IMR-90 (cell line): Measurements from ENCODE around the gene PRIMA1. TPM values are rescaled to one million over a fixed set of nuclear protein-coding genes. Genes with fewer than 3 reads are reported as not detected.

ENCODE experiments used
- ATAC-seq: fragments of 200-7000 bp; cut with Tn5 transposase; 2 replicates; pipeline ENCODE4 v1.9.1; 2020; ENCODE audit warnings: low read depth, mild to moderate bottlenecking, moderate library complexity
- BruUV-seq: library from RNA; stranded (reverse); fragments of 400-500 nt; replicated peaks from 2 replicates; lab custom pipeline; 2021; lab: Mats Ljungman, UMichigan
- CTCF ChIA-PET: fragments of 300-600 bp; formaldehyde crosslinking; extraction: SDS; loops from one replicate; lab custom pipeline; 2021; ENCODE audit warnings: antibody characterized with exemption; lab: Yijun Ruan, JAX
- POLR2A ChIA-PET: fragments of 300-600 bp; sonication (Branson Sonifier 250); formaldehyde crosslinking; loops from one replicate; lab custom pipeline; 2022; ENCODE audit warnings: antibody characterized with exemption; ENCODE audit not compliant: unreplicated experiment; lab: Charles Lee
- DNase-seq: peaks from one replicate; pipeline ENCODE4 v3.0.0; 2013
- H2AFZ ChIP-seq: replicated peaks from 2 replicates; pipeline ENCODE3; 2013; ENCODE audit warnings: low read length, mild to moderate bottlenecking; ENCODE audit not compliant: poor library complexity
- H2AK5ac ChIP-seq: 2 replicates; pipeline ENCODE4 v1.6.1; 2013; ENCODE audit warnings: low read depth, low read length, inconsistent platforms
- H2AK9ac ChIP-seq: replicated peaks from 2 replicates; pipeline ENCODE3; 2013; ENCODE audit warnings: mild to moderate bottlenecking, low read depth, low read length, moderate library complexity; ENCODE audit not compliant: poor library complexity
- H2BK120ac ChIP-seq: 2 replicates; pipeline ENCODE4 v1.6.1; 2013; ENCODE audit warnings: low read depth, low read length, inconsistent platforms
- H2BK15ac ChIP-seq: 3 replicates; pipeline ENCODE4 v1.6.1; 2013; ENCODE audit warnings: low read depth, low read length, inconsistent platforms
- H2BK20ac ChIP-seq: 2 replicates; pipeline ENCODE4 v1.6.1; 2013; ENCODE audit warnings: low read depth, mild to moderate bottlenecking, inconsistent platforms, low read length, moderate library complexity
- H2BK5ac ChIP-seq: 2 replicates; pipeline ENCODE4 v1.6.1; 2013; ENCODE audit warnings: mild to moderate bottlenecking, low read depth, low read length, inconsistent platforms; ENCODE audit not compliant: poor library complexity, severe bottlenecking
- H3K14ac ChIP-seq: replicated peaks from 2 replicates; pipeline ENCODE4 v1.6.1; 2013; ENCODE audit warnings: low read depth, low read length, inconsistent platforms
- H3K18ac ChIP-seq: 2 replicates; pipeline ENCODE4 v1.6.1; 2013; ENCODE audit warnings: low read depth, low read length, control low read depth
- H3K23ac ChIP-seq: 2 replicates; pipeline ENCODE4 v1.6.1; 2013; ENCODE audit warnings: low read depth, low read length, inconsistent platforms
- H3K27ac ChIP-seq: 2 replicates; pipeline ENCODE4 v1.5.1; 2013; ENCODE audit warnings: mild to moderate bottlenecking, control low read depth, low read length; ENCODE audit not compliant: insufficient read depth
- H3K27me3 ChIP-seq: 2 replicates; pipeline ENCODE4 v1.6.1; 2013; ENCODE audit warnings: low read length; ENCODE audit not compliant: control insufficient read depth, insufficient read depth
- H3K36me3 ChIP-seq: 2 replicates; pipeline ENCODE4 v1.6.1; 2013; ENCODE audit warnings: low read length, mixed read lengths; ENCODE audit not compliant: control insufficient read depth, insufficient read depth
- H3K4ac ChIP-seq: 2 replicates; pipeline ENCODE4 v1.6.1; 2013; ENCODE audit warnings: low read depth, low read length, inconsistent platforms
- H3K4me1 ChIP-seq: 2 replicates; pipeline ENCODE4 v1.6.1; 2013; ENCODE audit warnings: low read length, mixed read lengths; ENCODE audit not compliant: control insufficient read depth, insufficient read depth
- H3K4me2 ChIP-seq: 2 replicates; pipeline ENCODE4 v1.6.1; 2013; ENCODE audit warnings: low read depth, mild to moderate bottlenecking, control low read depth, low read length, moderate library complexity
- H3K4me3 ChIP-seq: 2 replicates; pipeline ENCODE4 v1.5.1; 2013; ENCODE audit warnings: low read depth, mild to moderate bottlenecking, control low read depth, low read length, moderate library complexity; ENCODE audit not compliant: insufficient read depth
- H3K56ac ChIP-seq: 2 replicates; pipeline ENCODE4 v1.6.1; 2013; ENCODE audit warnings: low read length, inconsistent platforms; ENCODE audit not compliant: insufficient read depth; ENCODE audit errors: extremely low read depth
- H3K79me1 ChIP-seq, 2 experiments: 2 replicates each; pipeline ENCODE4 v1.6.1; 2013; ENCODE audit warnings: low read length in 2 of 2, inconsistent platforms in 1 of 2, low read depth in 1 of 2
- H3K9ac ChIP-seq: 2 replicates; pipeline ENCODE4 v1.6.1; 2013; ENCODE audit warnings: low read depth, low read length, control low read depth
- H3K9me1 ChIP-seq: 2 replicates; pipeline ENCODE4 v1.6.1; 2013; ENCODE audit warnings: low read length, inconsistent platforms; ENCODE audit not compliant: insufficient read depth
- H3K9me3 ChIP-seq: 2 replicates; pipeline ENCODE4 v1.6.1; 2013; ENCODE audit warnings: low read length; ENCODE audit not compliant: control insufficient read depth, insufficient read depth
- H4K20me1 ChIP-seq: 2 replicates; pipeline ENCODE4 v1.6.1; 2013; ENCODE audit warnings: low read length, inconsistent platforms; ENCODE audit not compliant: insufficient read depth
- H4K5ac ChIP-seq: 2 replicates; pipeline ENCODE4 v1.6.1; 2013; ENCODE audit warnings: mild to moderate bottlenecking, low read depth, low read length, control low read depth
- H4K8ac ChIP-seq, 2 experiments: 2 replicates each; pipeline ENCODE4 v1.6.1; 2013; ENCODE audit warnings: low read depth in 2 of 2, low read length in 2 of 2, control low read depth in 1 of 2, inconsistent platforms in 1 of 2
- H4K91ac ChIP-seq: 2 replicates; pipeline ENCODE4 v1.6.1; 2013; ENCODE audit warnings: low read depth, low read length, inconsistent platforms; ENCODE audit not compliant: insufficient read depth
- ELK1 ChIP-seq: fragments of 150-350 bp; IDR thresholded peaks from 2 replicates; pipeline ENCODE4 v1.6.1; 2016; ENCODE audit warnings: low read depth, mild to moderate bottlenecking, low read length, moderate library complexity, borderline replicate concordance
- FOS ChIP-seq: fragments of 150-350 bp; IDR thresholded peaks from 2 replicates; pipeline ENCODE4 v1.6.1; 2016; ENCODE audit warnings: low read depth, low read length
- RCOR1 ChIP-seq: IDR thresholded peaks from 2 replicates; pipeline ENCODE4 v1.6.1; 2012; ENCODE audit warnings: mild to moderate bottlenecking, low read length, improper control_type of control experiment; ENCODE audit not compliant: insufficient replicate concordance
- RFX5 ChIP-seq: IDR thresholded peaks from 2 replicates; pipeline ENCODE4 v1.8.0; 2012; ENCODE audit warnings: low read depth, mild to moderate bottlenecking, low read length, moderate library complexity
- USF2 ChIP-seq: fragments of 150-350 bp; IDR thresholded peaks from 2 replicates; pipeline ENCODE4 v1.6.1; 2017; ENCODE audit warnings: mild to moderate bottlenecking, antibody characterized with exemption, low read length, low read depth
- WGBS, 2 experiments: methylation state at CpG; one replicate each; pipeline versions ENCODE4 v1.1.5 to v1.1.7; 2013; ENCODE audit warnings: missing lambda C conversion rate in 2 of 2; ENCODE audit not compliant: insufficient read length in 1 of 2; ENCODE audit errors: extremely low coverage in 2 of 2; 5-methylcytosine and 5-hydroxymethylcytosine counted together
- dilution Hi-C: fragments of 300-500 bp; cut with HindIII; formaldehyde crosslinking; loops from one replicate; pipeline ENCODE4 v1.14.3; 2018; ENCODE audit warnings: low sequenced_read_pairs; ENCODE audit not compliant: unreplicated experiment
- in situ Hi-C: fragments of 300-500 bp; cut with MboI; formaldehyde crosslinking; loops from 3 replicates; pipeline ENCODE4 v1.14.3; 2019; ENCODE audit warnings: low sequenced_read_pairs, inconsistent platforms, mixed read lengths
- intact Hi-C: fragments of 100-400 bp; cut with micrococcal nuclease; formaldehyde crosslinking; loops from 2 replicates; pipeline ENCODE4 v1.10.0; 2022
- polyA plus RNA-seq, 3 experiments: library from polyadenylated mRNA; depleted of rRNA; stranded (reverse); fragments of >200 nt; gene quantifications; 2 replicates each; pipeline ENCODE4 v1.2.3, GENCODE V29; 2012; ENCODE audit warnings: low replicate concordance in 1 of 3
- total RNA-seq: library from RNA; depleted of rRNA; stranded (reverse); fragments of >200 nt; gene quantifications from 2 replicates; pipeline ENCODE4 v1.2.3, GENCODE V29; 2012

The PRIMA1 gene
- total and polyA plus RNA-seq, 2 of the 4 experiments (the other 2 are of a cell fraction): not detected

- H3K9me3 ChIP-seq: no peaks in the 10 kb centered on the region
- 28% methylated on average over 3 of the region's 5 CpGs; no CpG with 5 or more reads in 1 of the 2 experiments for WGBS, 2 experiments
- no peak for ATAC-seq
- H3K4me2 ChIP-seq: no peak overlapping the region
- H2AK5ac ChIP-seq: no peak overlapping the region
- no peak overlapping the region for H3K9ac ChIP-seq
- no peak overlapping the region for H3K4ac ChIP-seq
- no peak overlapping the region for H3K18ac ChIP-seq
- no peak overlapping the region for H3K4me3 ChIP-seq
- CTCF ChIA-PET: no interaction called here
- H3K27me3 ChIP-seq: no peaks in the 10 kb centered on the region
- intact Hi-C loops: no loop called here
- TF ChIP-seq FOS (no peak), RFX5 (no peak), USF2 (no peak), ELK1 (no peak), RCOR1 (no peak)
- no TSS peak for BruUV-seq
- no peak overlapping the region for H3K23ac ChIP-seq
- H3K36me3 ChIP-seq: no peaks in the 10 kb centered on the region
- H2BK15ac ChIP-seq: no peak overlapping the region
- no peak overlapping the region for H2BK5ac ChIP-seq
- no peak overlapping the region for H4K91ac ChIP-seq
- no peak overlapping the region for H3K14ac ChIP-seq
- dilution Hi-C loops: no loop called here
- POLR2A ChIA-PET: no interaction called here
- H3K27ac ChIP-seq: no peak overlapping the region
- H2BK20ac ChIP-seq: no peak overlapping the region
- no peak overlapping the region for H2AK9ac ChIP-seq
- H3K9me1 ChIP-seq: no peaks in the 10 kb centered on the region
- no peaks in the 10 kb centered on the region for H3K79me1 ChIP-seq
- H3K56ac ChIP-seq: no peak overlapping the region
- no peak overlapping the region for H2BK120ac ChIP-seq
- in situ Hi-C loops: no loop called here
- H4K8ac ChIP-seq: no peak overlapping the region
- no peaks in the 10 kb centered on the region for H3K4me1 ChIP-seq
- H2AFZ ChIP-seq: no peak overlapping the region
- no peak for DNase-seq
- H4K5ac ChIP-seq: no peak overlapping the region
- no peaks in the 10 kb centered on the region for H4K20me1 ChIP-seq
Observed at GRCh38 chr14:93688239-93688666, 100.0 kb downstream of the PRIMA1 start.
